GM21447 (cell line): ENCODE measurements around the gene COTL1.

ENCODE experiments used
- ATAC-seq: cut with Tn5 transposase; IDR thresholded peaks from one replicate; pipeline ENCODE4 v1.9.1; 2021; ENCODE audit not compliant: unreplicated experiment

The COTL1 gene

DNA sequence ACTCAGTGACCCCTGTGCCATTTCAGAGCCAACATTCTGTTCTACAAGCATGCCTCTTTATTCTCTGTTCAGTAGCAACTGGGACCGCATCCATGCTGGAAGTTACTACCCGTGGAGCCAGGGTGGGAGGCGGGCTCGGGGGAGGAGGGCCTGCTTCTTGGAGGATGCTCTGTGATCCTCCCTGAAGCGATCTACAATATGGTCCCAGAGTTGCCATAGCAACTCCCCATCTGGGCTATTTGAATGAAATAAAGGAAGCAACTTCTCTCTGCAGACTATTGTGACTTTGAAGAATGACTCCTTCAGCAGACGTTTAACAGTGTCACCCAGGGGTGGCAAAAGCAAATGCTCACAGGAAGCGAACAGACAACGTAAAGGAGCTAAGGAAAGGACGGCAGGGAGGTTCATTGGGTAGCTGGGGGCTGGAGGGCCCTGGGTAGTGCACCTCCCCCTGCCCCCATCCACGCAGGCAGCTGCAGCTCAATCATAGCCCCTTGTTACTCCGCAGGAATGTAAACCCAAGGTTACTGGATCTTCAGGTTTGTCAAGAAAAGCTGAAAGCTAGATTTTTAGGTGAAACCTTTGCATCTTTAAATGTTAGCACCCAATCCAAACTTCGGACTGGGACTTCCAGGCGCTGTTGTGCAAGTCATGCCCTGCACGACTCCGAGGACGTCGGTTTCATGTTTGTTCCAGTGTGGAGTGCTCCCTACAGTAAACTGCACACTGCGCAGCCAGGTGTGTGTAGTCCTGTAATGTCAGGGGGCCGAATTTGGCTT lies 62.3 kb downstream of the COTL1 start:
- no peak for ATAC-seq

DNA sequence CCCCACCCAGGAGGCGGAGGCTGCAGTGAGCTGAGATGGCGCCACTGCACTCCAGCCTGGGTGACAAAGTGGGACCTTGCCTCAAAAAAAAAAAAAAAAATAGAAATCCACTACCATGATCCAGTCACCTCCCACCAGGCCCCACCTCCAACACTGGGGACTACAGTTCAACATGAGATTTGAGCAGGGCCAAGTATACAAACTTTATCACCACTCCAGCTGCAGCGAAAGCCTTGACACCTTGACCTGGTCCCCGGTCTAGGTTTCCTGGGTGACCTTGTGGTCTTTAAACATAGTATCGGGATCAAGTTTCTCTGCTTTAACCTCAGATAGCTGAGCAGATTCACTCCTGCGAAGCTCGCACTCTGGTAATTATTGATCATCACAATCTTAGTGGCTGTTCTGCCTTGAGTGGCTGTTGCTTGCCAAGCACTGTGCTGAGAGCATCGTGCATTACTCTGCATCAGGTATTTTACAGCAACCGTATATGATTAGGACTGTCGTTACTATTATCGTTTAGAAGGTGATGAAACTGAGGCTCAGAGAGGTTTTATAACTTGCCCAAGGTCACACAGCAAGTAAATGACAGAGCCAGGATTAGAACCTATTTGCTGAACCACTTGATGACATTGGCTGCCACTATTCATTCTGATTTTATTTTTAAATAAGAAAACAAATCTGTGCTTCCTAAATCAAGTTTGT lies 63.1 kb downstream of the COTL1 start:
- no peak for ATAC-seq

DNA sequence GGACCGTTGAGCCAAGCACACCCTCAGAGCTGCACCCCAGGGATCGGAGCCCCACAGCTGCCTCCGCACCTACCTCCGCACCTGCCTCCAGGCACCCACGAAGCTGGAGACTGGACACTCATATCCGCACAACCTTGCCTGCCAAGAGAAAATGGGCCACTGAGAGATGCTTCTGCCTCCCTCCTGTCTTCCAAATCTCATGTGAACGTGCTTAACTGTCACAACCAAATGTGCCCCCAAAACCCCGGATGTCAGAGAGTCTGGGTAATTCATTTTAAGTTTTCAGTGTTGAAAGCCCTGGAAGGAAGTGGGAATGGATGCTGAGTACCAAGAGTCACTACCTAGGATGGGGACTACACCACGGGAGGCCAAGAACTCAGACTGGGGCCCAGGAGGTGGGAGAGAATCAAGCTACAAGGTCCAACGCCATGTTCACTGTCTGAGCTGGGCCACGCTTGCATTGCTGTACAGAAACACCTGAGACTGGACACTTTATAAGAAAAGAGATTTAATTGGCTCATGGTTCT lies 63.9 kb downstream of the COTL1 start:
- no peak for ATAC-seq

DNA sequence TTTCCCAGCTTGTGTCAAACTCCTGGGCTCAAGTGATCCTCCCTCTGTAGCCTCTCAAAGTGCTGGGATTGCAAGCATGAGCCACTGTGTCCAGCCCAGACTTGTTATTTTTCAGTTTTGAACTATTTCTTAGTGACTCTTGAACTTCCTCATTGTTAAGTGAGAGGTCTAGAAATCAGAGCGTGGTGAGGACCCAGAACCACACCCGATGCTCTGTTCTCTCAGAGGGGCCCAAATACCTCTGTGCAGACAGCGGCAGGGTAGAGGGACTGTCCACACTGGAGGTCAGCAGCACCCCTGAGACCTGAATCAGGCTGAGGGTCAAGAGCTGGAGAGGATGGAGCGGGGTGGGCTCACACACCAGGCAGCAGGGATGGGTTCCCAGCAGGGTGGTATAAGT lies 65.7 kb downstream of the COTL1 start:
- ATAC-seq: no peak

DNA sequence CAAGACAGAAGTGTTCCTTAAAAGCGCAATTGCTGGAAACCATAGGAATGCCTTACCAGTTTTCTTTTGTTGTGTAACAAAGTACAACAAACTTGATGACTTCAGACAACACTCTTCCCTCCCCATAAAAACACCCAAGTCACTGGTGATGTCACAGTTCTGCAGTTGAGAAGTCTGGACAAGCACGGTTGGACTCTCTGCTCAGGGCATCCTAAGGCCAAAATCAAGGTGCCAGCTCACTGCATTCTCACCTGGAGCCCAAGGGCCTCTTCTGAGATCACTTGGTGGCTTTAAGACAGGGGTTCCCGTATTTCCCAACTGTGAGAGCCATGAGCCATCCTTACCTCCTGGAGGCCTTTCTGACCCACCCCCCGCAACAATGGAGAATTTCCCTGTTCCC lies 67.8 kb downstream of the COTL1 start:
- ATAC-seq: no peak

DNA sequence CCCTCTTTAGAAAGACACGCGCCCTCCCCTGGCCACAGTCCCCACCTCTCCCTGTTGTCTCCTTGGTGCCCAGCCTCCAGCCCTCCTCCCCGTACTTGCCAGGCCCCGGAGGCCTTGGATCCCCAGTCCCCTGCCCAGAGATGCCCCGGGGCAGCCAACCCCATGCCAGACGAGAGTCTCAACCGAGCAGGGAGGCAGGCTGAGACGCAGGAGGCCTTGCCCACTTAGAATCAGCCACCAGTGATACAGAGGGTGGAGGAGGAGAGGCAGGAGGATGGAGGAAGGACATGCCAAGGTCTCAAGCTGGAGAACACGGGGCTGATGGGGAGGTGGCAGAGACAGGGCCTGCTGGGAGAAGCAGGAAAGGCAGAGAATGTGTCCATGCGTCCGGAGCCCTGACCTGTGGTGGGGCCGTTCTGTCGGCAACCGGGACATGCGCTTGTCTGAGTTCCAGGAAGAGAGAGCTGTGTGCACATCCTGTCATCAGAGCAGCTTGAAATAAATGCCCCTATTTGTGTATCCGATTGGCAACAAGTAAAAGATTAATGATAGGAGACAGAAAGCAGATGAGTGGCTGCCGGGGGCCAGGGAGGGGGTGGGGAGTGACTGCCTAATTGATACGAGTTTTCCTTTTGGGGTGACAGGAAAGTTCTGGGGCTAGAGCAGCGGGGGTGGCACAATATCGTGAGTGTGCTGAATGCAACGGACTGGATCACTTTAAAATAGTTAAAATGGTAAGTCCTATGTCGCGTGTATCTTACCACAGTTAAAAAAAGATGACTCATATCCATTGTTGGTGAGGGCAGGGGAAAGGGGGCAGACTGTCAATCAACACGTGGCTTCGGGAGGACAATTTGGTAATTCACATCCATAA lies 68.7 kb downstream of the COTL1 start:
- ATAC-seq: no peak

DNA sequence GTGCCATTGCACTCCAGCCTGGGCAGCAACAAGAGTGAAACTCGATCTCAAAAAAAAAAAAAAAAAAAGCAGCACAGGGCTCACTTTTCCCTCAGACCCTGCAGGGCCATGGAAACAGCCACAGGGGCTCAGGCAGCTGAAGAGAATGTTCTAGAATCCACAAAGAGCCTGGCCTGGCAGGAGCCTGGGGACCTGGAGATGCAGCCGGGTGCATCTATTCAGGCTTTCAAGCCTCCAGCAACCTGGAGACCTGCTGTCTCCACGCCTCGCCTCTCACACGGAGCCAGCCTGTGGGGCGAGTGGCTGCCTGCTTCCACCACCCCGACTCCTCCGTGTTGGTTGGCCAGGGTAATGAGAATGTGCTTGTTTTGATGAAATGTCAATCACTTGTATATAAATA lies 69.4 kb downstream of the COTL1 start:
- no peak for ATAC-seq

DNA sequence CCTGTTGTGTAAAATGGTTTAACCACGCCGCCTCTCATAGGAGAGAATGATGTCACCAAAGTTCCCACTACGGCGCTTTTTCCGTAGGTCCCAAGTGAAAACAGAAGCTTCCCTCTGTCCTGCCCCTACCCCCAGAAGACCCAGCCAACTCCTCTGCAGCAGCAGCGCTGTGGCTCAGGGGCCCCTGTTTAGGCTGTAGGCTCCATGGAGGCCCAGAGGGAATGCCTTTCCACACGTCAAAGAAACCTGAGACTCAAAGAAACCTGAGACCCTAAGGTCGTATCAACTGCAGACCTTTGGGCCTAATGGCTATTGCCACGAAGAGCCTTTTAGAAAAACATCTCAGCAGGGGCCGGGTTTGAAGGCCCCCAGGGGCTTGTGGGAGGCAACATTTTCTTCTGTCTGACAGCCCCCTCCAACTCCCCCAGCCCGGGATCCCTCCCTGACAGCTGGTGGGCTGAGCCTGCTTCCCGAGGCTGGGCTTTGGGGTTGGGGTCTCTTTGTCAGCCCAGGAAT lies 70.3 kb downstream of the COTL1 start:
- no peak for ATAC-seq

DNA sequence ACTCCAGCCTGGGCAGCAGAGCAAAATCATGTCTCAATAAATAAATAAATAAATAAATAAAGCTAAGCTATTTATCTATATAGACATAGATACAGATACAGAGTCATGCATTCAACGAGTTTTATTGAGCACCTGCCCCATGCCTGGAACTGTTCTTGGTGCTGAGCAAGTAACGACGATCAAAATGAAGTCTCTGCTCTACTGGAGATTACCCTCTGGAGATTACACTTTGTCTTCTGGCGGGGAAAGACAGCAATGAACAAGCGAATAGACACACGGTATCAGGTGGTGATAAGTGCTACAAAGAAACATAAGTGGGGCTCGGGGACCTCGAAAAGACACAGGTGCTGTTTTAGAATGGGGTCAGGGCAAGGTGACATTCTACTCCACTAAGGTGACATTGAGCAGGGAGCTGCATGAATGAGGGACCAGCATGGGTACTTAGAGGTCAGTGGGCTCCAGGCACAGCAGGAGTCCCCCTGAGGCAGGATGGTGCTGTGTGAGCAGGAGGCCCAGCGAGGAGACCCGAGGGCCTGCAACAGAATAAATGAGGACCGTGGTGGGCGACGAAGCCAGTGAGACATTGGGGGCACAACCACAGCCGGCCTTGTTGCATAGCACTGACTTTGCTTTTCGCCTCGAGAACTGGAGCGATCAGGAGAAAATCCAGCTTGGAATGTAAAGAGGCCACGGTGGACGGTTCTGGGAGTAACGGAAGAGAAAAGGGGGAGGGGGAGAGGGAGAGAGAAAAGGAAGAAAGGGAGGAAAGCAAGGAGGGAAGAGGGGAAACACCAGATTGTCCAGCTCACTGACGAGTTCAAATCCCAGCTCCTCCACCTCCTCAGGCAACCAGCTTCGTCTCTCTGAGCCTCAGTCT lies 71.0 kb downstream of the COTL1 start:
- ATAC-seq: no peak

DNA sequence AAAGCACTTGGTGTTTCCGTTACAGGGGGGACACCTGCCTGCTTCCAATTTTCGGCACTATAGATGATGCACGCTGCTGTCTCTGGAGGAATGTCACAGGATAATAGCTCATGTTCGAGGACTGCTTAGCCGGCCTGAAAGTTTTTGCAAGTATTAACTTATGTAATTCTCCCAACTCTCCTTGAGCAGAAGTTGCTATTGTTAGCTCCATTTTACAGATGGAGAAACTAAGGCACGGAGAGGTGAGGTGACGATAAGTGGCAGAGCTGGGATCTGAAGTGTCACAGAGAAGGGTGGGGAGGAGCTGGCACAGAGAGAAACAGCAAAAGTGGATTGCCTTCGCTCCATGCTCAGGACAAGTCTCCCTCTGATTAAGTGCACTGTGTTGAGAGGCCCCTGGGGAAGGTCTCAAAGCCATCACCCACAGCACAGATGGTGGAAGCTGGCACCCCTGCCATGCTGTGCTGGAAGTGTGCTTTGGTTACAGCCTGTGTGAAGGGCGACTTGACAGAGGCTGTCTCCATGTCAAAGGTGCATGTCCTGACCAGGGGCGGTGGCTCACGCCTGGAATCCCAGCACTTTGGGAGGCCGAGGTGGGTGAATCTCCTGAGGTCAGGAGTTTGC lies 72.7 kb downstream of the COTL1 start:
- ATAC-seq: no peak

DNA sequence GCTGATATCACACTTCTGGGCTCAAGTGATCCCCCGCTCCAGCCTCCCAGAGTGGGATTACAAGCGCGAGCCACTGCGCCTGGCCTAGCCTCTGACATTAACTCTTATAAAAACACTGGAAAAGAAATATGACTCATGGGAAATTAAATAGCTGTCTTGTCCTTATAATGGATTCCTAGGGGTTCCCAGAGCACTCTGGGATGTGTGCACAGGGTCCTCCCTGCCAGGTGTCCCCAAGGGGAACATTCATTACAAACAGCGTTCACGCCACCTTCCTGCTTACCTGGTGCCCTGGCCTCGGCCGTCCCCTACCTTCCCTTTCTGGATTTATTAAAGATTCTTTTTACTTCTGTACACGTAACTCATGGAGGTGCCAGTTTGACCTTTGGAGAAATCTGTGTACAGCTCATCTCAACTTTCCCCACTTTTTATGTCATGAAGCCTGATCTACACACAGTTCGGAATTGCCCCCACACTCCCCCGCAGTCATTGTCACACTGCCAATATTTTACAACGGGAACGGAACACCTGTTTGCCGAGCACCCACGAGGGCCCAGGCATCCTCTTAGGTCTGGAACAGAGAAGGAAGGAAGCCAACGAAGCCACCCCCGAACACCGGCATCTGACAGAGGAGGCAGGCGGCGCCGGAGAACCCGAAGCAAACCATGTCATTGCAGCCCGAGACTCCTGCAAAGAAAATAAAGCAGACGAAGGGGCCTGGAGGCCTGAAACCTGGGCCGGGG lies 73.7 kb downstream of the COTL1 start:
- no peak for ATAC-seq

DNA sequence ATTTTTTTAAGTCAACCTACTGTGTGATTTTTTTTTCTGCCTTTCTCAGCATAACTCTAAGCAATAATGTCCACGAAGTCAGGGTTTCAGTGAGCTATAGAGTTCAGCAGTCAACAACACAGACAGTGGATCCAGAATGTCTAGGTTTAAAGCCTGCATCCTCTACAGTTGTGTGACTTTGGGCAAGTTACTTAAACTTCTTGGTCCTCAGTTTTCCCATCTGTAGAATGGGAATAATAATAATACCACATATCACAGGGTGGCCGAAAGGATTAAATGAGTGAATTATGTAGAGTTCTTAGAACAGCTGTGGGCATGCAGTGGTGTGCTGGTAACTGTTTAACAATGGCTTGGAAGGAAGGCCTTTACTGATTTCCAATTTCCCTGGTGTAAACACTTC lies 74.6 kb downstream of the COTL1 start:
- no peak for ATAC-seq

DNA sequence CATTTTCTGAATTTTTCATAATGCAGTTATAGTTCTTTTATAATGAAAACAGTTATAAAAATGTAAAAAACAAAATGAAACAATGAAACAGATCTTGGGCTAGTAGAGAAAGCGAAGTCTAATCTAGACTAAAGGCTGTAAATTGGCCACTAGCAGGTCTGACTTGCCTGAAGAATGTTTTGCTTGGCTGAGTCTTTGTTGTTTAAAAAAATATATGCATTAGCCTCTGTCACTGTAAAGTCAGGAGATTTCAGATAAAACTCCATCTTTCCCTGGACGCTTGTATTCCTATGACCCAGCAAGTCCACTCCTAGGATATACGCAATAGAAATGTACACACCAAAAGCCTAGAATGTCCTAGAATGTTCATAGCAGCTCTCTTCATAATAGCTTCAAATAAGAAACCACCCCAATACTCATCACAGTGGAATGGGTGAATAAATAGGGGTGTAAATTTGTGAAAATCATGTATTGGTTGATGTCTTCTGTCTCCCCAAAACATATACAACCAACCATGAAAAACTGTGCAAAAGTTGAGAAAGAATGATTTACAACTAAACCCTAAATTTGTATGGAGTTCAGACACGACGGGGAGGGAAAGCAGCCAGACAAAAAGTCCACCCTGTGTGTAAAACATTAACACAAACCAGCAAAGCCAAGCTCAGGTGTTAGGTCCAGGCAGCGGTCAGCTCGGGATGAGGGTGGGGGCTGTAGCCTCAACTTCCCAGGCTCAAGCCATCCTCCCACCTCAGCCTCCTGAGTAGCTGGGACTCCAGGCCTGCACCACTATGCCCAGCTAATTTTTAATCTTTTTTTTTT lies 75.7 kb downstream of the COTL1 start:
- ATAC-seq: no peak

DNA sequence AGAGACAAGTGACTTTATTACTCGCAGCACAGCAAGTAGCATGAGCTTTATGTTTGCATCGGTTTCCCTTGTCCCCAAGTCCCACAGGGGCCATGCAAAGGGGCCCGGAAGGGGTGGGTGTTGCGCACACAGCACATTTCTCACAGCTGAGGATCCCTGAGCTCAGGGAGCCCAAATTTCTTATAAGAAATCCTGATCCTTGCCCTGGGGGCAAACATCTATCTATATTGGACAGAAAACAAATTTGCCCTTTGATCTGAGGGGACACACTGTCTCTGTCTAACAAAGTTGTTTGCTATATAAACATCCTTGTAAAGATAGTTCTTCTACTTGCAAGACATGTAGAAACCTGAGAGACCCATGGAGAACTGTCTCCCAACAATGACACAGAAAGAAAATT lies 77.7 kb downstream of the COTL1 start:
- no peak for ATAC-seq

DNA sequence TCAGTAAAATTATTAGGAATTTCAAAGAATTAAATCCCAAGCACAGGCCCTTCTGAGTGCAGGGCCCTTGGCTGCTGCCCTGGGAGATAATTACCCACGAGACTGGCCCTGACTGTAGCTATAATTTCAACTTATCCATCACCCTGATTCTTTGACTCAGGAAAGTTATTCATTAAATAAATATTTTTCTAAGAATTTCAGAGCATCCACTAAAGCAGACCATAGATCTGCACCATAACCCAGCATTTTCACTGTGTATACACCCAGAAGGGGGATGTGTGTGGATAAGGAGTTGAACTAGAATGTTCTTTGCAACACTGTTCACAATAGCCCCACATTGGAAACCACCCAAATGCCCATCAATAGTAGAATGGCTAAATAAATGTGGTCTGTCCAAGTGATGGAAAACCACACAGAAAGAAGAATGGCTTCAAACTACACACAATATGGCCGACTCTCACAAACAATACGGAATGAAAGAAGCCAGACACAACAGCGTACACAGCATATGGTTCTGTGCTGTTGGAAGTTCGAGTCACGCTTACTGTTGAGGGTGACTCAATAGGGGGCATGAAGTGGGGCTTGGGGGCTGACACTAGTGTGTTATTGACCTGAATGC lies 79.5 kb downstream of the COTL1 start:
- ATAC-seq: no peak

DNA sequence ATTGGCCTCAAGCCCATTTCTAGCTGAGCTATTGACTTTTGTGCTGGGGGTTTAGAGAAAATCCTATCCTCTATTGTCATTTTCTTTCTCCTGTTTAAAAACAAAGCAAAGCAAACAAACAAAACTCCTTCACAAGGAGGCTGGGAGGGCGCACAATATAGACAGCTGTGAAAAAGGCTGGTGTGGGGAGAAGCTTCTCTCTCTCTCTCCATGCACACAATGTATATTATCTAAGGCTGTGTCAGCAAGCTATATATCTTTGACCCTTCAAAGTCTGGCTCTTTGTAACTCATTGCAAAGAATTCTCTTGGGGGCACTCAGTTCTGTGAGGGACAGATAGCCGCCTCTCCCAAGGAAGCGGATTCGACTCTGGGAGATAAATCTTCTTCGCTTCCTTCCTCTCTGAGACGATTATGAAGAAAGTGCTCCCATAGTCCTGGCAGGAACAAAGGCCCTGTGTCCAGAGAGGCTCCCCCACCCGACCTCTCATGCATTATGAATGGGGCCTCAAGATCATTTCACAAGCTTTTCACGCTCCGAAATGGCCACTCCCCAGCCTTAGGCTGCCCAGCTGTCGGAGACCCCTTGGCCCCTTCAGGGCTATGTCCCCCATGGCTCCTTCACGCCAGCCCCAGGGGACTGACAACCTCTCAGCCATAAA lies 80.3 kb downstream of the COTL1 start:
- no peak for ATAC-seq

DNA sequence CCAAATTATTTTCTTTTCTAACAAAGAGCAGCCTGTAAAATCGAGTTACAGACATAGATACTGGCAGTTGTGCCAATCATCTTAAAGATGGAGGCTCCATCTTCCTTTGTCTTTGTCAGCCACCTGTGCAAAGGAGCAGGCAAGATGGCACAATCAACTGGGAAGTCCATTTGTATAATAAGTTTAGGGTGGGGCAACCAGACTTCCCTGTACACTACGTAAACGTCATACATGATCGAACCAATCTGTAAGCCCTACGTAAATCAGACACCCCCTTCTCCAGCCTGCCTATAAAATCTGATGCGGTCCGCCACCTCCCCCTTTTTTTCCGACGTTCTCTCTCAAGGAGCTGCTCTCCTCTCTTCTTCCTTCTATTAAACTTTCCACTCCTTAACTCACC lies 82.0 kb downstream of the COTL1 start:
- no peak for ATAC-seq
